HG03159 (cell line): ENCODE data around the gene KRTAP20-1.

ENCODE experiments used
- ATAC-seq: cut with Tn5 transposase; IDR thresholded peaks from one replicate; pipeline ENCODE4 v1.9.1; 2021; ENCODE audit warnings: mild to moderate bottlenecking, moderate library complexity; ENCODE audit not compliant: unreplicated experiment

The KRTAP20-1 gene

DNA sequence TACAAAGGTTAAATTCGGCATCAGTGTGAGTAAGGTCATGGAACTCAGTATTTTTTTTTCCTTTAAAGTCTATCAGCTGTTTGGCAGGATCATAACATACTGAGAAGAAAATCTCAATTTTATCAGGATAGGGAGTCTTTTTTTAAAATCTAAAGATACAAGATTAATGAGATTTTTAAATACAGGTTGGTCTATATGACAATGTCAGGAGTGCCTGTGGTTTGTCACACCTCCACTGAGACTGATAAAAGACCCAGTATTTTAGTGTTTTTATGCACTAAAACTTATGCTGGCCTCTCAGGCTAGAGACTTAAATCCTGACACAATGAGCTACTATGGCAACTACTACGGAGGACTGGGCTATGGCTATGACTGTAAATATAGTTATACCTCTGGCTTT, 26.3 kb downstream of the KRTAP20-1 start, which contains the start of gene KRTAP20-3:
KRTAP20-3 (plus strand) TSS at position 301 of the 400 bp plus-strand sequence.
- no peak for ATAC-seq

DNA sequence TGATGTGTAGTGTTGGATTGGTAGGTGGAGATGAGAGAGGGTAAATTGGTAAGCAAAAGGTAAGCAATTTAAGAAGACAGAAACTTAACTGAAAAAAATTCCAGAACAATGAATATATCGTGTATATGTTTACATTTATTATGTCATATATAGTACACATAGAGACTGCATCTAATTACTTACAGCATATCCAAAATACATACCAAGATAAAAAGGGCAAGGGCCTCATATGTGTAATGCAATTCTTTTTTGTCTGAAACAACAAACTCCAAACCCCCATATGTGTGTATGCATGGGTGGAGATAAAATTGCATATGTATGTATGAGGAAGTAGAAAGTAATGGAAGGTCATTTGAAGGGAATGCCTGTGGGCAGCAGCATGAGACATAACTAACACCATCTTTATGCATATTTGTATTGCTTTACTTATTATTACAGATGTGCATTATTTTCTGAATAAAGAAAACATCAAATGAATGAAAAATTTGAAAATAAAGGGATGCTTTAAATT, 30.7 kb downstream of the KRTAP20-1 start:
- no peak for ATAC-seq

DNA sequence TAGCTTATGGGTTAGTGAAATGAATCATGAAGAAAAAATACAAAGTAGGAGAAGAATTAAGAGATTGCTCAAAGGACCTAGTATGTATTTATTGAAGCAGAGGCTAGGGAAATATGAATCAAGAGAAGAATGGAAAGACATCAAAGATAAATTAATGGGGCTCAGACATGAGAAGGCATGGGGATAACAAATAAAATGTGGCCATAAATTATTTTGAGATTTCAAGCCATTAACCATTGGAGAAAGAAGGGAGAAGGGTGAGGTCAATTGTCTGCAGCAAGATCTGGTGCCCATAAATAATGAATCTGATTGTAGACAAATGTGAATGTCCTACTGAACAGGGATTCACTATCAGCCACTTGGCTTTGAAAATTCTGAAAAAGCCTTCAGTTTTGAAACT, 36.7 kb downstream of the KRTAP20-1 start:
- no peak for ATAC-seq
